ENCODE measurements around the gene UPK2. TPM values are rescaled to one million over a fixed set of nuclear protein-coding genes. Genes with fewer than 3 reads are reported as not detected.

The UPK2 gene
- total and polyA plus RNA-seq, 4 donors = 0.07 TPM; not detected in 3

DNA sequence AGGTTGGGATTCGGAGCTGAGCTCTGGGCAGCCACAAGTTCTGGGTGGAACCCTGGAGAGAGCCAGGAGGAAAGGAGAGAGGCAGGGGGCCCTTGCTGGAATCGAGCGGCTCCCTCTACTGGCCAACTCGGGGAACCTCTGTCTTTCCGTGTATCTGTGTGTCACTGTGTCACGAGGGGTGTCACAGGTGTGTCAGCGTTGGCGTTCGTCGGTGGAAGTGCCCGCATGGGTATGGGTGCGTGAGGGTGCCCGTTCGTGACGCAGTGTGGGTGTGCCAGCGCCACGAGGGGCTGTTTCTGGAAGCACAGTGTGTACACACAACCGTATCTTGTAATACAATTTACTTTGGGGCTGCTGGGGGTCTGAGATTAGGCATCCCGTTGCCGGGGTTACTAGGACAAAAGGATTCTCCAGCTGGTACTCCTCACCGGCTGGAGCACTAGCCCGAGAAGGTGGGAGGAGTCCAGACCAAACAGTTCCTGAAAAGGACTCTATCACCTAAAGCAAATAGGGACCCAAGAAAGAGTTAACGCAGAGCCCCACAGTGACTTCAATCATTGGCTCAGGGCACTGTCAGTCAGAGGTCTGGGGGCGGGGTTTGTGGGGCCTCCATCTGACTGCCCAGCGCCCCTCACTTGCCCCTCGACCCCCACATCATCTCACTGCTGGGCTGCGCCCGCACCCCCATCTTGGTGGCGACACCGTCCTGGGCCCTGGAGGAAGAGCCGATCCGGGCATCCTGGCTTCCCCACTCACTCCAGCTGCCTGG lies 27.8 kb upstream of the UPK2 start:
- Histone ChIP-seq H3K27me3 (ENCODE audit: control insufficient read depth in 3 of 3, insufficient read depth in 3 of 3, low read length in 2 of 3) (no peaks in the 10 kb centered on the region), H3K27ac (ENCODE audit: low read depth in 1 of 2, low read length in 1 of 2) (peak overlapping the region; percentile 90 to 94), H3K36me3 (ENCODE audit: control insufficient read depth in 4 of 4, insufficient read depth in 4 of 4, low read length in 4 of 4) (peaks cover 0 to 7% (median 0%) of the 10 kb centered on the region in 4 donors), H3K9ac (ENCODE audit: insufficient read depth in 1 of 2, low read length in 2 of 2) (peak overlapping the region in 1 of 2 donors; percentile 66), H3K4me3 (peak overlapping the region; percentile 75), H3K4me1 (ENCODE audit: control insufficient read depth in 5 of 5, insufficient read depth in 5 of 5, low read length in 5 of 5) (peaks cover 0 to 42% (median 15%) of the 10 kb centered on the region in 5 donors), H3K9me3 (ENCODE audit: control insufficient read depth in 4 of 4, insufficient read depth in 3 of 4, low read length in 3 of 4) (no peaks in the 10 kb centered on the region)
- 0% methylated on average over 30 to 32 of the region's 32 CpGs for WGBS, 2 donors
- DNase-seq (peak; percentile 94 to 98 (median 95)), ATAC-seq (ENCODE audit: insufficient read depth, low FRiP score) (peak; percentile 71)
- TF ChIP-seq, protein P1, sequence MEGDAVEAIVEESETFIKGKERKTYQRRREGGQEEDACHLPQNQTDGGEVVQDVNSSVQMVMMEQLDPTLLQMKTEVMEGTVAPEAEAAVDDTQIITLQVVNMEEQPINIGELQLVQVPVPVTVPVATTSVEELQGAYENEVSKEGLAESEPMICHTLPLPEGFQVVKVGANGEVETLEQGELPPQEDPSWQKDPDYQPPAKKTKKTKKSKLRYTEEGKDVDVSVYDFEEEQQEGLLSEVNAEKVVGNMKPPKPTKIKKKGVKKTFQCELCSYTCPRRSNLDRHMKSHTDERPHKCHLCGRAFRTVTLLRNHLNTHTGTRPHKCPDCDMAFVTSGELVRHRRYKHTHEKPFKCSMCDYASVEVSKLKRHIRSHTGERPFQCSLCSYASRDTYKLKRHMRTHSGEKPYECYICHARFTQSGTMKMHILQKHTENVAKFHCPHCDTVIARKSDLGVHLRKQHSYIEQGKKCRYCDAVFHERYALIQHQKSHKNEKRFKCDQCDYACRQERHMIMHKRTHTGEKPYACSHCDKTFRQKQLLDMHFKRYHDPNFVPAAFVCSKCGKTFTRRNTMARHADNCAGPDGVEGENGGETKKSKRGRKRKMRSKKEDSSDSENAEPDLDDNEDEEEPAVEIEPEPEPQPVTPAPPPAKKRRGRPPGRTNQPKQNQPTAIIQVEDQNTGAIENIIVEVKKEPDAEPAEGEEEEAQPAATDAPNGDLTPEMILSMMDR (IDR thresholded peaks at IDR 0.05; ENCODE audit: control extremely low read depth, extremely low read depth) = peak; percentile 59

DNA sequence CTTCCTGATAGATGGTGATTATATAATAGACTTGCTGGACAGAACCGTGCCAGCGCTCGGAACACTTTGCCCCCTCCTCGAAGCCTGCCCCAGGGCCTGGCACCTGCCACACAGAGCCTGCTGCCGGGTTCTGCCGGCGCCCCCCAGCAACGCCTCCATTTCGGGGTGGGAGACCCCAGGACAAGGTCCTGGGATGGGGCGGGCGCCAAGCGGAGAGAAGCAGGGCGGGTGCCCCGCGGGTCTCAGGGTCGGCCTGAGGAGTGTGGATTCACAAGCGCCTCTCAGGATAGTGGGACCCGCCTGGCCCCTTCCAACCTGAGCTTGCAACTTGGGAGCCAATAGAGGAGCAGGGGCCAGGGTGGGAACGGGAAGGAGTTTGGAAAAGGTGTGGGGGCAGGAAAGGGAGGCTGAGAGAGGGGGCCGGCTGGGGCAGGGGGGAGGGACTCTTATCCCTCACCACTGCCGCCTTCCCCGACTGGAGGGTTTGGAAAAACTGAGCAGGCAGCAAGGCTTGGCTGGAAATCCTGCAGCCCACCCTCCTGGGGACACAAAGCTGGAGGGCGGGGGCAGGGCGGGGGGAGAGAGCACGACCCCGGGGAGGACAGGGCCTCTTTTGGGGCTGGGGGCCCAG lies 27.1 kb upstream of the UPK2 start:
- Histone ChIP-seq H3K36me3 (ENCODE audit: control insufficient read depth in 4 of 4, insufficient read depth in 4 of 4, low read length in 4 of 4) (peaks cover 0 to 7% (median 0%) of the 10 kb centered on the region in 4 donors), H3K27ac (ENCODE audit: low read depth in 1 of 2, low read length in 1 of 2) (peak overlapping the region; percentile 90 to 94), H3K4me3 (peak overlapping the region; percentile 75), H3K9me3 (ENCODE audit: control insufficient read depth in 4 of 4, insufficient read depth in 3 of 4, low read length in 3 of 4) (no peaks in the 10 kb centered on the region), H3K9ac (ENCODE audit: insufficient read depth in 1 of 2, low read length in 2 of 2) (no peak overlapping the region), H3K4me1 (ENCODE audit: control insufficient read depth in 5 of 5, insufficient read depth in 5 of 5, low read length in 5 of 5) (peaks cover 0 to 35% (median 11%) of the 10 kb centered on the region in 5 donors), H3K27me3 (ENCODE audit: control insufficient read depth in 3 of 3, insufficient read depth in 3 of 3, low read length in 2 of 3) (no peaks in the 10 kb centered on the region)
- DNase-seq (peak in 1 of 3 donors; percentile 95), ATAC-seq (ENCODE audit: insufficient read depth, low FRiP score) (peak; percentile 15)
- WGBS, 2 donors = 0% methylated on average over 24 to 26 of the region's 26 CpGs
- TF ChIP-seq, protein P1 (IDR thresholded peaks at IDR 0.05; ENCODE audit: control extremely low read depth, extremely low read depth) = no peak

DNA sequence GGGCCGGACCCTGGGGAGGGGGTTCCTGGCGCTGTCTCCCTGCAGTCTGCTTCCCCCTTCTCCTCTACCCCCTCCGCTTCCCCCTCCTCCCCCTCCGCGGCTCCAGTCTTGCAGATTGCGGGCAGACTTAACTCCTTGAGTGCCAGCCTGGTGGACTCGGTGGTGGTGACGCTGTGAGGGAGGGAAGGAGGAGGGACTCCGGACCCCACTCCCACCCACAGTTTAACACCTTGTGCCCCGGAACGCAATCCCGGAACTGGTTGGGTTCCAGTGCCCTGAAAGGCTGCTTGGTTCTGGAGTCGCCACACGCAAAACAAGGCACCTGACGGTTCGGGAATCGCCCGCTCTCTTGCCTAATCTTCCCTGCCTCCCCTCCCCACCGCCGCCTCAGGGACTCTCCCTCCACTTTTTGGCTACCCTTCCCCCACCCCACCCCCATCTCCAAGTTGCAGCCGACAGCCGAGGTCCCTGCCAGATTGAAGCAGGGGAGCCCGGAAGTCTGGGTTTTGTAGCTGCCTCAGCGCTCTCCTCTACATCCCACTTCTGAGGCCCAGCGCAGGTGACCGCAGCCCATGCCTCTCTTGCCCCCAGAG lies 26.5 kb upstream of the UPK2 start:
- H3K4me3 ChIP-seq = peak overlapping the region; percentile 18
- TF ChIP-seq, protein P1 (IDR thresholded peaks at IDR 0.05; ENCODE audit: control extremely low read depth, extremely low read depth) = no peak
- no peaks in the 10 kb centered on the region for H3K27me3 ChIP-seq (ENCODE audit: control insufficient read depth in 3 of 3, insufficient read depth in 3 of 3, low read length in 2 of 3)
- ATAC-seq (ENCODE audit: insufficient read depth, low FRiP score) (peak; percentile 53), DNase-seq (peak; percentile 96 to 98 (median 98))
- WGBS, 2 donors = 0 to 1% methylated on average over 18 to 24 of the region's 26 CpGs
- H3K9me3 ChIP-seq (ENCODE audit: control insufficient read depth in 4 of 4, insufficient read depth in 3 of 4, low read length in 3 of 4) = no peaks in the 10 kb centered on the region
- H3K27ac ChIP-seq (ENCODE audit: low read depth in 1 of 2, low read length in 1 of 2) = peak overlapping the region; percentile 90 to 94
- peaks cover 0 to 7% (median 0%) of the 10 kb centered on the region in 4 donors for H3K36me3 ChIP-seq (ENCODE audit: control insufficient read depth in 4 of 4, insufficient read depth in 4 of 4, low read length in 4 of 4)
- H3K9ac ChIP-seq (ENCODE audit: insufficient read depth in 1 of 2, low read length in 2 of 2) = peak overlapping the region in 1 of 2 donors; percentile 60
- peaks cover 0 to 29% (median 11%) of the 10 kb centered on the region in 5 donors for H3K4me1 ChIP-seq (ENCODE audit: control insufficient read depth in 5 of 5, insufficient read depth in 5 of 5, low read length in 5 of 5)
